Measurements from ENCODE around the gene TNFRSF18. TPM values are rescaled to one million over a fixed set of nuclear protein-coding genes. Genes with fewer than 3 reads are reported as not detected.

Gene TNFRSF18
- polyA plus RNA-seq, 1 donor from 2014 or later, result not detected

GRCh38 chr1:1183833-1184775, 22.3 kb downstream of the TNFRSF18 start:
- Histone ChIP-seq H3K9me3 (ENCODE audit: low read length) (no peaks in the 10 kb centered on the region), H3K79me2 (replicated peaks; ENCODE audit: insufficient read depth, low read length) (no peaks in the 10 kb centered on the region), H3K9me2 (ENCODE audit: insufficient read depth, low read length) (no peaks in the 10 kb centered on the region), H3K9ac (ENCODE audit: low read length) (no peak overlapping the region), H3K4me3 (ENCODE audit: low read length) (no peak overlapping the region), H3K36me3 (ENCODE audit: insufficient read depth, low read length) (no peaks in the 10 kb centered on the region), H2AFZ (ENCODE audit: low read depth, low read length) (no peak overlapping the region), H3K4me2 (ENCODE audit: low read length) (no peak overlapping the region), H4K20me1 (ENCODE audit: insufficient read depth) (no peaks in the 10 kb centered on the region), H3F3A (ENCODE audit: insufficient read depth, low read length, poor library complexity, severe bottlenecking) (no peaks in the 10 kb centered on the region), H3K27ac (ENCODE audit: low read length) (no peak overlapping the region), H3K27me3 (ENCODE audit: insufficient read depth, low read depth, low read length) (no peaks in the 10 kb centered on the region)
- TF ChIP-seq EZH2 (IDR thresholded peaks at IDR 0.05; ENCODE audit: borderline replicate concordance, insufficient read depth, low read length, poor library complexity, severe bottlenecking) (no peak), SMC3 (conservative IDR thresholded peaks at IDR 0.05; ENCODE audit: poor library complexity) (no peak), POLR2AphosphoS5 (IDR thresholded peaks at IDR 0.05) (no peak), RAD21 (conservative IDR thresholded peaks at IDR 0.05) (no peak), TAF1 (IDR thresholded peaks at IDR 0.05; ENCODE audit: low read depth) (no peak), CTCF (IDR thresholded peaks at IDR 0.05; ENCODE audit: poor library complexity, severe bottlenecking) (no peak), REST (IDR thresholded peaks at IDR 0.05; ENCODE audit: borderline replicate concordance) (no peak), EP300 (conservative IDR thresholded peaks at IDR 0.05; ENCODE audit: poor library complexity, severe bottlenecking) (no peak)

DNA sequence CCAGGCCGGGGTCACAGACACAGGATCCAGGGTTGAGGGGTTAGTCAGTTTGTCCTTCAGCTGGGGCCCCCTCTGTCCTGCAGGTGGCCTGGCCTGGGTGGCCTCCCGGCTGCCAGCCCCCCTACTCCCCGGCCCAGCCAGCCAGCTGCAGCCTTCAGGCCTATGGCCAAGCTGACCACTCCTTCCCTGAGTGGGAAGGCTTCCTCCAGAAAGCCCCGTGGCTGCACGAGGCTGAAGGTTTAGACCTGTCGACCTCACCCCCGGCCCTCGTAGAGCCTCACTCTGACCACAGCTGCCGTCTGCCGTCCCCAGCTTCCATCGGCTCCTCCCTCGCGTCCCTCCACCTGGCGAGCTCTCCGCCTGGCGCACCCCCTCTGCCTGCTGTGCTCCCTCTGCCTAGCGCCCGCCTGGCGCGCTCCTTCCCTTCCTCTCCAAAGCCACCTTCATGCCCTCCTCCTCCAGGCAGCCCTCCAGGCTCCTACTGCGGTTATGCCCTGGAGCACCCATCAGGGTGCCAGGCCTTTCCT, 23.1 kb downstream of the TNFRSF18 start:
- no peak for TF ChIP-seq EP300 (conservative IDR thresholded peaks at IDR 0.05; ENCODE audit: poor library complexity, severe bottlenecking)
- no peak for TF ChIP-seq REST (IDR thresholded peaks at IDR 0.05; ENCODE audit: borderline replicate concordance)
- TF ChIP-seq CTCF (IDR thresholded peaks at IDR 0.05; ENCODE audit: poor library complexity, severe bottlenecking), result no peak
- TF ChIP-seq RAD21 (conservative IDR thresholded peaks at IDR 0.05), result no peak
- TF ChIP-seq SMC3 (conservative IDR thresholded peaks at IDR 0.05; ENCODE audit: poor library complexity), result no peak
- no peak for TF ChIP-seq TAF1 (IDR thresholded peaks at IDR 0.05; ENCODE audit: low read depth)

More for the DNA sequence above, 23.1 kb downstream of the TNFRSF18 start:
- no peak overlapping the region for H3K9ac ChIP-seq (ENCODE audit: low read length)
- H3K4me2 ChIP-seq (ENCODE audit: low read length), result no peak overlapping the region
- H3F3A ChIP-seq (ENCODE audit: insufficient read depth, low read length, poor library complexity, severe bottlenecking), result no peaks in the 10 kb centered on the region
- no peaks in the 10 kb centered on the region for H3K9me3 ChIP-seq (ENCODE audit: low read length)
- no peaks in the 10 kb centered on the region for H3K79me2 ChIP-seq (replicated peaks; ENCODE audit: insufficient read depth, low read length)
- no peaks in the 10 kb centered on the region for H3K36me3 ChIP-seq (ENCODE audit: insufficient read depth, low read length)
- no peaks in the 10 kb centered on the region for H3K27me3 ChIP-seq (ENCODE audit: insufficient read depth, low read depth, low read length)
- no peak overlapping the region for H3K27ac ChIP-seq (ENCODE audit: low read length)
- no peak overlapping the region for H2AFZ ChIP-seq (ENCODE audit: low read depth, low read length)
- H3K9me2 ChIP-seq (ENCODE audit: insufficient read depth, low read length), result no peaks in the 10 kb centered on the region
- H3K4me3 ChIP-seq (ENCODE audit: low read length), result no peak overlapping the region
- H4K20me1 ChIP-seq (ENCODE audit: insufficient read depth), result no peaks in the 10 kb centered on the region

All from neural cell (in vitro differentiated cells).